NCI-H146 treated with DMSO at 0.1 percent for 48 hours (cell line): ENCODE measurements around the gene MB21D2.
"Not testable (repeated sequence)": the region's sequence is repeated elsewhere in the genome, so short reads cannot be mapped to it uniquely, and the experiment has no call there.

Experiments used
- DNase-seq: peaks from one replicate; lab custom pipeline; 2025; ENCODE audit not compliant: unreplicated experiment; lab: John Stamatoyannopoulos, UW

The MB21D2 gene

GRCh38 chr3:192816351-192816750 is 101.3 kb downstream of the MB21D2 start:
- DNase-seq: peak; percentile 40

GRCh38 chr3:192812743-192813383 is 104.8 kb downstream of the MB21D2 start:
- DNase-seq: peak; percentile 30

GRCh38 chr3:192805711-192806110 is 111.9 kb downstream of the MB21D2 start:
- DNase-seq: no peak

- DNase-seq: no peak
Measured at GRCh38 chr3:192804502-192804901, 113.2 kb downstream of the MB21D2 start.

GRCh38 chr3:192802957-192803899 is 114.4 kb downstream of the MB21D2 start:
- peak; percentile 42 for DNase-seq

GRCh38 chr3:192801985-192802384 is 115.7 kb downstream of the MB21D2 start:
- no peak for DNase-seq

GRCh38 chr3:192799721-192800120 is 117.9 kb downstream of the MB21D2 start:
- no peak for DNase-seq

GRCh38 chr3:192795021-192795420 is 122.6 kb downstream of the MB21D2 start:
- no peak for DNase-seq

GRCh38 chr3:192794216-192794615 is 123.4 kb downstream of the MB21D2 start:
- no peak for DNase-seq

- DNase-seq: not testable (repeated sequence)
Measured at GRCh38 chr3:192788816-192789515, 128.7 kb downstream of the MB21D2 start.

GRCh38 chr3:192778508-192778907 is 139.1 kb downstream of the MB21D2 start:
- DNase-seq: no peak

- DNase-seq: not testable (repeated sequence)
Measured at GRCh38 chr3:192774341-192774740, 143.3 kb downstream of the MB21D2 start.

GRCh38 chr3:192772240-192772894 is 145.3 kb downstream of the MB21D2 start:
- DNase-seq: no peak

- DNase-seq: no peak
Measured at GRCh38 chr3:192758654-192759053, 159.0 kb downstream of the MB21D2 start.

GRCh38 chr3:192751148-192751547 is 166.5 kb downstream of the MB21D2 start:
- DNase-seq: no peak

GRCh38 chr3:192750201-192750600 is 167.5 kb downstream of the MB21D2 start:
- no peak for DNase-seq

GRCh38 chr3:192747746-192748145 is 169.9 kb downstream of the MB21D2 start:
- no peak for DNase-seq

GRCh38 chr3:192747145-192747544 is 170.5 kb downstream of the MB21D2 start:
- no peak for DNase-seq
